ENCODE data around the gene TDRD9. TPM values are rescaled to one million over a fixed set of nuclear protein-coding genes. Genes with fewer than 3 reads are reported as not detected.

Gene TDRD9
- total and polyA plus RNA-seq, 2 experiments from 2014 or later, result 0.24 TPM; not detected in 1

GRCh38 chr14:103969961-103970360 lies 41.7 kb downstream of the TDRD9 start:
- no peak overlapping the region for H3K4me2 ChIP-seq
- H3K27ac ChIP-seq (ENCODE audit: low read depth), result no peak overlapping the region
- no peaks in the 10 kb centered on the region for H3K36me3 Mint-ChIP-seq (ENCODE audit: low read depth)
- DNase-seq (ENCODE audit: low spot score) (no peak), ATAC-seq (no peak)
- no peaks in the 10 kb centered on the region for H3K9me2 ChIP-seq (ENCODE audit: insufficient read depth)
- no peaks in the 10 kb centered on the region for H3K4me1 Mint-ChIP-seq
- H3K36me3 ChIP-seq (ENCODE audit: insufficient read depth), result no peaks in the 10 kb centered on the region
- no peak overlapping the region for H3K4me3 ChIP-seq
- no peaks in the 10 kb centered on the region for H3K27me3 ChIP-seq (ENCODE audit: insufficient read depth)
- H3K27me3 Mint-ChIP-seq (ENCODE audit: insufficient read depth, low read depth, poor library complexity), result peaks cover 3% of the 10 kb centered on the region
- H3K9me3 Mint-ChIP-seq, result no peaks in the 10 kb centered on the region
- no peak overlapping the region for H2AFZ ChIP-seq
- no peak overlapping the region for H3K27ac Mint-ChIP-seq
- no peak overlapping the region for H3K4me3 Mint-ChIP-seq
- TF ChIP-seq EZH2 (IDR thresholded peaks at IDR 0.05; ENCODE audit: low read depth, unreplicated experiment) (no peak), JUNB (IDR thresholded peaks at IDR 0.05; ENCODE audit: unreplicated experiment) (no peak), CTCF (conservative IDR thresholded peaks at IDR 0.05; ENCODE audit: low read depth in 2 of 2) (no peak), ZNF331 (CRISPR knock-in tag; IDR thresholded peaks at IDR 0.05; ENCODE audit: low read depth) (no peak), CREB1 (CRISPR knock-in tag; IDR thresholded peaks at IDR 0.05; ENCODE audit: low read depth) (no peak), EZH2phosphoT487 (IDR thresholded peaks at IDR 0.05; ENCODE audit: unreplicated experiment) (no peak)
- no peaks in the 10 kb centered on the region for H3K79me2 ChIP-seq (replicated peaks; ENCODE audit: insufficient read depth)
- H4K20me1 ChIP-seq (replicated peaks; ENCODE audit: insufficient read depth), result no peaks in the 10 kb centered on the region
- no peaks in the 10 kb centered on the region for H3K4me1 ChIP-seq (ENCODE audit: insufficient read depth)
- H3F3A ChIP-seq (replicated peaks; ENCODE audit: low read depth), result no peaks in the 10 kb centered on the region

GRCh38 chr14:103973354-103973753 lies 45.1 kb downstream of the TDRD9 start:
- Histone ChIP-seq H3K4me1 (ENCODE audit: insufficient read depth) (no peaks in the 10 kb centered on the region), H4K20me1 (replicated peaks; ENCODE audit: insufficient read depth) (no peaks in the 10 kb centered on the region), H2AFZ (no peak overlapping the region; the same call in 1 of the 2 replicates), H3F3A (replicated peaks; ENCODE audit: low read depth) (no peaks in the 10 kb centered on the region), H3K27me3 (ENCODE audit: insufficient read depth) (no peaks in the 10 kb centered on the region), H3K36me3 (ENCODE audit: insufficient read depth) (no peaks in the 10 kb centered on the region), H3K9me2 (ENCODE audit: insufficient read depth) (no peaks in the 10 kb centered on the region), H3K4me3 (no peak overlapping the region), H3K27ac (ENCODE audit: low read depth) (no peak overlapping the region), H3K4me2 (no peak overlapping the region), H3K79me2 (replicated peaks; ENCODE audit: insufficient read depth) (no peaks in the 10 kb centered on the region)
- TF ChIP-seq EZH2 (IDR thresholded peaks at IDR 0.05; ENCODE audit: low read depth, unreplicated experiment), result no peak
- Mint-ChIP-seq H3K36me3 (ENCODE audit: low read depth) (no peaks in the 10 kb centered on the region), H3K9me3 (no peaks in the 10 kb centered on the region), H3K4me1 (no peaks in the 10 kb centered on the region), H3K27ac (no peak overlapping the region), H3K4me3 (no peak overlapping the region), H3K27me3 (ENCODE audit: insufficient read depth, low read depth, poor library complexity) (peaks cover 5% of the 10 kb centered on the region)
- peak; percentile 28; the same call in 1 of the 3 replicates for ATAC-seq
- no peak for DNase-seq (ENCODE audit: low spot score)

GRCh38 chr14:103974575-103974974 lies 46.3 kb downstream of the TDRD9 start:
- Histone ChIP-seq H3K9me2 (ENCODE audit: insufficient read depth) (no peaks in the 10 kb centered on the region), H3K4me1 (ENCODE audit: insufficient read depth) (no peaks in the 10 kb centered on the region), H4K20me1 (replicated peaks; ENCODE audit: insufficient read depth) (no peaks in the 10 kb centered on the region), H3K79me2 (replicated peaks; ENCODE audit: insufficient read depth) (no peaks in the 10 kb centered on the region), H2AFZ (no peak overlapping the region), H3K27ac (ENCODE audit: low read depth) (no peak overlapping the region), H3K4me3 (no peak overlapping the region), H3K36me3 (ENCODE audit: insufficient read depth) (no peaks in the 10 kb centered on the region), H3K4me2 (no peak overlapping the region), H3K27me3 (ENCODE audit: insufficient read depth) (no peaks in the 10 kb centered on the region), H3F3A (replicated peaks; ENCODE audit: low read depth) (no peaks in the 10 kb centered on the region)
- ATAC-seq (no peak), DNase-seq (ENCODE audit: low spot score) (no peak)
- H3K4me3 Mint-ChIP-seq, result no peak overlapping the region
- H3K27me3 Mint-ChIP-seq (ENCODE audit: insufficient read depth, low read depth, poor library complexity), result peaks cover 5% of the 10 kb centered on the region
- peaks cover 7% of the 10 kb centered on the region; the same call in 2 of the 3 replicates for H3K9me3 Mint-ChIP-seq
- H3K27ac Mint-ChIP-seq, result no peak overlapping the region
- H3K36me3 Mint-ChIP-seq (ENCODE audit: low read depth), result no peaks in the 10 kb centered on the region
- no peaks in the 10 kb centered on the region for H3K4me1 Mint-ChIP-seq
- no peak for TF ChIP-seq ZNF331 (CRISPR knock-in tag; IDR thresholded peaks at IDR 0.05; ENCODE audit: low read depth)
- TF ChIP-seq STAT1 (IDR thresholded peaks at IDR 0.05; ENCODE audit: unreplicated experiment), result no peak
- no peak for TF ChIP-seq NANOG (IDR thresholded peaks at IDR 0.05; ENCODE audit: borderline replicate concordance)
- no peak for TF ChIP-seq JUNB (IDR thresholded peaks at IDR 0.05; ENCODE audit: unreplicated experiment)
- no peak for TF ChIP-seq POLR2AphosphoS5 (IDR thresholded peaks at IDR 0.05; ENCODE audit: low read depth)
- no peak for TF ChIP-seq CTCF (conservative IDR thresholded peaks at IDR 0.05; ENCODE audit: low read depth in 2 of 2)
- no peak for TF ChIP-seq ZNF114 (CRISPR knock-in tag; IDR thresholded peaks at IDR 0.05)
- TF ChIP-seq EZH2 (IDR thresholded peaks at IDR 0.05; ENCODE audit: low read depth, unreplicated experiment), result no peak

Data from GM23338 (cell line).